SH-SY5Y (cell line): ENCODE measurements around the gene MACROD2.

ENCODE experiments used
- GATA2 ChIP-seq: IDR thresholded peaks from 2 replicates; pipeline ENCODE4 v1.6.1; 2011; ENCODE audit warnings: mild to moderate bottlenecking, low read depth, low read length
- GATA3 ChIP-seq: IDR thresholded peaks from 2 replicates; pipeline ENCODE4 v1.6.1; 2011; ENCODE audit warnings: low read depth, mild to moderate bottlenecking, low read length, moderate library complexity

GRCh38 chr20:14414560-14414959 is 419.2 kb downstream of the MACROD2 start:
- TF ChIP-seq GATA2, result no peak
- no peak for TF ChIP-seq GATA3
